ENCODE results near the gene GPR146.

Gene GPR146

DNA sequence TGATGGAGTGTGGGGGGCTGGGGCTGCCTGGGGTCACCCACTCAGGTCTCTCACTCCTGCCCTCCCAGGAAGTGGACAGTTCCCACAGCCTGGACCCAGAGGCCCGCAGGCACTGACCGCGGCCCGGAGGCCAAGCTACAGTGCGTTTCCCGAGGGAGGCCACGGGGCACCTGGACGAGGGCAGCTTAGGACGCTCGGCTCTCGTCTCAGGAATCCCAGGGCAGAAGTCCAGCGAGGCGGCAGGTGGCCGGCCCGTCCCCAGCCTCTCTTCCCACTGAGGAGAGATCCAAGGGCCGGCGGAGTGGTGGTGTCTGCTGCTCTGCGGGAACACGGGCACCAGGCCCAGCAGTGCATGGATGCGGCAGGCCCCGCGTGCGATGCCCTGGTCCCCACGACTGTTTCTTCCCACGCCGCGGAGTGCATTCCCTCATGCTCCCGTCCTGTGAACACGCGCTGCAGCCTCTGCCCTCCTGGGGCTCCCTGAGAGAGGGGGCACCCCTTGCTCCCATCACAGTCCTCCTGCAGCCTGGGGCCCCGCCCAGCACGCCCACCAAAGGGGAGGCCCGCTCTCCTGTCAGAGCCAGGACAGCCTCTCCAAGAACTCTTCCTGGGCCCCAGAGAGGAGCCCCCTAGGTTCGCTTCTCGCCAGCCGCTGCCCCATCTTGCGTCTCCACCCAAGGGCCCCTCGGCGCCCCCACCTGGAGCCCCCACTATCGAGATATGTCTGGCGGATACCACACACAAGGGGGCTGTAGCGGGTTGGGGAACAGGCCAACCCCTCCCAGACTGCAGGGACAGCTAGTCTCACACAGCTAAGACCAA is 24.3 kb upstream of the GPR146 start:
- no peak overlapping the region for H3K4me3 ChIP-seq (ENCODE audit: low read depth, low read length)
- TF ChIP-seq, protein P1, sequence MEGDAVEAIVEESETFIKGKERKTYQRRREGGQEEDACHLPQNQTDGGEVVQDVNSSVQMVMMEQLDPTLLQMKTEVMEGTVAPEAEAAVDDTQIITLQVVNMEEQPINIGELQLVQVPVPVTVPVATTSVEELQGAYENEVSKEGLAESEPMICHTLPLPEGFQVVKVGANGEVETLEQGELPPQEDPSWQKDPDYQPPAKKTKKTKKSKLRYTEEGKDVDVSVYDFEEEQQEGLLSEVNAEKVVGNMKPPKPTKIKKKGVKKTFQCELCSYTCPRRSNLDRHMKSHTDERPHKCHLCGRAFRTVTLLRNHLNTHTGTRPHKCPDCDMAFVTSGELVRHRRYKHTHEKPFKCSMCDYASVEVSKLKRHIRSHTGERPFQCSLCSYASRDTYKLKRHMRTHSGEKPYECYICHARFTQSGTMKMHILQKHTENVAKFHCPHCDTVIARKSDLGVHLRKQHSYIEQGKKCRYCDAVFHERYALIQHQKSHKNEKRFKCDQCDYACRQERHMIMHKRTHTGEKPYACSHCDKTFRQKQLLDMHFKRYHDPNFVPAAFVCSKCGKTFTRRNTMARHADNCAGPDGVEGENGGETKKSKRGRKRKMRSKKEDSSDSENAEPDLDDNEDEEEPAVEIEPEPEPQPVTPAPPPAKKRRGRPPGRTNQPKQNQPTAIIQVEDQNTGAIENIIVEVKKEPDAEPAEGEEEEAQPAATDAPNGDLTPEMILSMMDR (IDR thresholded peaks at IDR 0.05; ENCODE audit: low read depth, low read length) = no peak

- TF ChIP-seq, protein P1 (IDR thresholded peaks at IDR 0.05; ENCODE audit: low read depth, low read length) = no peak
- no peak overlapping the region for H3K4me3 ChIP-seq (ENCODE audit: low read depth, low read length)
Observed at GRCh38 chr7:1020849-1021251, 23.5 kb upstream of the GPR146 start.

GRCh38 chr7:1021366-1021765 is 23.0 kb upstream of the GPR146 start:
- H3K4me3 ChIP-seq (ENCODE audit: low read depth, low read length) = no peak overlapping the region

DNA sequence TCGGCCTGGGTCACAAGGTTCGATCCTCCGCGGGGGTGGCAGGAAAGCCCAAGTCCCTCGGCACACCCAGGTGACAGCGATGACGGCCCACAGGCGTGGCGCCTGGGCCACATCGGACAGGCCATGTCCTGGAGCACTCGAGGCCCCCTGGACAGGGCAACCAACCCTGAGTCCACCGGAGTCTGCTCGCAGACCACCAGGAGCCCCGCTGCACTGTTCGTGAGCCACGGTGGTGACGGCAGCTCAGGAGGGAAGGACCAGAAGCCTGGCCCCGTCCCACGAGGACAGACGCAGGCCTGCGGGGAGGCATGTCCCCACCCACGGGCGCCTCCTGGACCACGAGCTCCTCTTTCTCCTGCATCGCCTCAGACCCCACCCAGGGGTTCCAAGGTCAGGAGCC is 22.4 kb upstream of the GPR146 start:
- TF ChIP-seq, protein P1 (IDR thresholded peaks at IDR 0.05; ENCODE audit: low read depth, low read length) = no peak
- no peak overlapping the region for H3K4me3 ChIP-seq (ENCODE audit: low read depth, low read length)

More at GRCh38 chr7:1021366-1021765, 23.0 kb upstream of the GPR146 start:
- TF ChIP-seq, protein P1 (IDR thresholded peaks at IDR 0.05; ENCODE audit: low read depth, low read length) = no peak

- no peak overlapping the region for H3K4me3 ChIP-seq (ENCODE audit: low read depth, low read length)
- TF ChIP-seq, protein P1 (IDR thresholded peaks at IDR 0.05; ENCODE audit: low read depth, low read length) = no peak
Observed at GRCh38 chr7:1022356-1022755, 22.0 kb upstream of the GPR146 start.

GRCh38 chr7:1022801-1023465 is 21.4 kb upstream of the GPR146 start:
- no peak overlapping the region for H3K4me3 ChIP-seq (ENCODE audit: low read depth, low read length)
- TF ChIP-seq, protein P1 (IDR thresholded peaks at IDR 0.05; ENCODE audit: low read depth, low read length) = no peak

DNA sequence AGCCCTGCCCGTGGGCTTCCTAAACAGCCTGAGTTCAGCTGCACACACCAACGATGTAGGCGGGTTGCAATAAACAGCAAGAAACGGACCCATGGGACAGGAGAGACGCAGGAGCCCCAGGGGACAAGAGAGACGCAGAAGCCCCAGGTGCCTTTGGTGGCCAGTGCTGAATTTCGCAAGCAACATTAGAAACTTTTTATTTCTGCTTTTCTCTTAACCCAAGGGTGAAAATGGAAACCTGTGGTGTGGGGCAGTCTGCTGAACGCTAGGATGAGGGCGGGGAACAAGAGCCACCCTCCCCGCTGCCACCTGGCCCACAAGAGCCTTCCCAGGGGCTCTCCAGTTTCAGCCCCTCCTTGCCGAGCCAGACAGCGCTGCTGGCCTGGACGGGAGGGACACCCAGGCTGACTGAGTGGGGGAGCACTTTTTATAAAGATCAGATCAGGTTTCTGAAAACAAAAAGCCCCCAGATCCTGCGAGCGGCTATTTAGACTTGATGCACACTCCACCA is 20.0 kb upstream of the GPR146 start:
- H3K4me3 ChIP-seq (ENCODE audit: low read depth, low read length) = no peak overlapping the region
- TF ChIP-seq, protein P1 (IDR thresholded peaks at IDR 0.05; ENCODE audit: low read depth, low read length) = no peak

All from WI38 (cell line).